Gastrocnemius medialis (tissue), 4 donors: ENCODE data around the gene UBLCP1.

ENCODE experiments used
- POLR2A ChIP-seq, 2 donors: fragments of 450-650 bp; IDR thresholded peaks; one replicate each; pipeline ENCODE4 v1.6.1; 2017; ENCODE audit warnings: antibody characterized with exemption in 2 of 2, mild to moderate bottlenecking in 2 of 2, moderate library complexity in 2 of 2
- TF ChIP-seq, protein P1 (sequence below), 5 experiments: fragments of 450-650 bp in 3 of 5; fragments of 200-600 bp in 2 of 5; sonication (generic) in 2 of 5; IDR thresholded peaks in 4 of 5; conservative IDR thresholded peaks in 1 of 5; 1 replicate in 4 of 5; 2 replicates in 1 of 5; pipeline ENCODE4 v1.5.1; 2016 to 2019; ENCODE audit warnings: antibody characterized with exemption in 5 of 5, mild to moderate bottlenecking in 3 of 5, moderate library complexity in 3 of 5

DNA sequence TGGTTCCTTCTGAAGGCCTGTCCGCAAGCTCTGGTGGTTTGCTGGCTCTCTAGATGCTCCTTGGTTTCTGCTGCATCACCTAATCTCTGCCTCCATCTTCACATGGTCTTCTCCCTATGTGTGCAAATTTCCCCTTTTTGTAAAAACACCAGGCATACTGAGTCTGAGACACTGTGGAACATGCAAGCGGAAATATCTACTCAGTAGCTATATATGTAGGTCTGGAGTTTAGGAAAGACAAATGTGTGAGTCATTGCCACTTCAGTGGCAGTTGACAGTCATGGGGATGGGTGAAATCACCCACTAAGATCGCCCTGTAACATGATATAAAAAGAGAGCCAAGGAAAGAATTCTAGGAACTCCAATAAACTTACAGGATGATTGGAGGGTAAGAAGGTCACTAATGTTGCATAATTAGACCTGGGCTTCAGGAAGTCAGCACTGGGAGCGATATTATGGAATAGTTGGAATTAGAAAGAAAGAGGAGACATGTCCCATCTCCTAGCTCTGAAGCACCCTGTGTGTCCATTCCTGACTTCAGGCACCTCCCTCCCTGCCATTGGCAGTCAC lies 22.7 kb upstream of the UBLCP1 start:
- TF ChIP-seq, protein P1, sequence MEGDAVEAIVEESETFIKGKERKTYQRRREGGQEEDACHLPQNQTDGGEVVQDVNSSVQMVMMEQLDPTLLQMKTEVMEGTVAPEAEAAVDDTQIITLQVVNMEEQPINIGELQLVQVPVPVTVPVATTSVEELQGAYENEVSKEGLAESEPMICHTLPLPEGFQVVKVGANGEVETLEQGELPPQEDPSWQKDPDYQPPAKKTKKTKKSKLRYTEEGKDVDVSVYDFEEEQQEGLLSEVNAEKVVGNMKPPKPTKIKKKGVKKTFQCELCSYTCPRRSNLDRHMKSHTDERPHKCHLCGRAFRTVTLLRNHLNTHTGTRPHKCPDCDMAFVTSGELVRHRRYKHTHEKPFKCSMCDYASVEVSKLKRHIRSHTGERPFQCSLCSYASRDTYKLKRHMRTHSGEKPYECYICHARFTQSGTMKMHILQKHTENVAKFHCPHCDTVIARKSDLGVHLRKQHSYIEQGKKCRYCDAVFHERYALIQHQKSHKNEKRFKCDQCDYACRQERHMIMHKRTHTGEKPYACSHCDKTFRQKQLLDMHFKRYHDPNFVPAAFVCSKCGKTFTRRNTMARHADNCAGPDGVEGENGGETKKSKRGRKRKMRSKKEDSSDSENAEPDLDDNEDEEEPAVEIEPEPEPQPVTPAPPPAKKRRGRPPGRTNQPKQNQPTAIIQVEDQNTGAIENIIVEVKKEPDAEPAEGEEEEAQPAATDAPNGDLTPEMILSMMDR (IDR thresholded peaks at IDR 0.05 in 4 of 5, conservative IDR thresholded peaks at IDR 0.05 in 1 of 5) = no peak
- TF ChIP-seq POLR2A (IDR thresholded peaks at IDR 0.05) = no peak
